Activated CD4-positive, alpha-beta memory T cell treated with anti-CD3 and anti-CD28 coated beads for 36 hours (primary cell): ENCODE data around the gene PDE4B. TPM values are rescaled to one million over a fixed set of nuclear protein-coding genes. Genes with fewer than 3 reads are reported as not detected.

Experiments
- CTCF ChIA-PET: fragments of 350-600 bp; sonication (Branson Sonifier 250); formaldehyde crosslinking; loops from one replicate; lab custom pipeline; 2021; ENCODE audit warnings: antibody characterized with exemption, inconsistent platforms; lab: Charles Lee
- POLR2A ChIA-PET: fragments of 350-600 bp; sonication (Branson Sonifier 250); formaldehyde crosslinking; loops from one replicate; lab custom pipeline; 2021; ENCODE audit warnings: antibody characterized with exemption; lab: Charles Lee
- DNase-seq: peaks from one replicate; pipeline ENCODE4 v3.0.0-alpha.2; 2020
- H3K27ac Mint-ChIP-seq: one replicate; pipeline ENCODE4 v1.8.0; 2021; ENCODE audit warnings: mixed read lengths
- H3K27me3 Mint-ChIP-seq: one replicate; pipeline ENCODE4 v1.8.0; 2021; ENCODE audit warnings: mixed read lengths
- H3K36me3 Mint-ChIP-seq: one replicate; pipeline ENCODE4 v1.8.0; 2021; ENCODE audit warnings: mixed read lengths
- H3K4me1 Mint-ChIP-seq: one replicate; pipeline ENCODE4 v1.8.0; 2021; ENCODE audit warnings: low read depth, mixed read lengths
- H3K4me3 Mint-ChIP-seq: one replicate; pipeline ENCODE4 v1.8.0; 2021; ENCODE audit warnings: mild to moderate bottlenecking, mixed read lengths
- H3K9me3 Mint-ChIP-seq: one replicate; pipeline ENCODE4 v1.8.0; 2021; ENCODE audit warnings: mixed read lengths
- intact Hi-C: fragments of 100-400 bp; cut with micrococcal nuclease; formaldehyde crosslinking; loops from one replicate; pipeline ENCODE4 v1.15.1; 2023
- total RNA-seq, 2 experiments: library from RNA; stranded (reverse); gene quantifications; one replicate each; pipeline ENCODE4 v1.2.3, GENCODE V29; 2021

The PDE4B gene
- total RNA-seq, 2 experiments from 2014 or later = 34.7 to 38.3 TPM

GRCh38 chr1:65983500-65983899, 190.8 kb downstream of the PDE4B start:
- H3K4me3 Mint-ChIP-seq = no peak overlapping the region

GRCh38 chr1:65985393-65986066, 192.8 kb downstream of the PDE4B start:
- no peaks in the 10 kb centered on the region for H3K36me3 Mint-ChIP-seq
- peaks cover 8% of the 10 kb centered on the region for H3K27me3 Mint-ChIP-seq
- H3K4me1 Mint-ChIP-seq = no peaks in the 10 kb centered on the region
- no peak overlapping the region for H3K4me3 Mint-ChIP-seq
- DNase-seq = no peak
- no peak overlapping the region for H3K27ac Mint-ChIP-seq
- ChIA-PET POLR2A (interaction anchor here (0.7 kb wide), 1 partner anchor 78 kb away, joined by 3 read pairs; no protein-coding TSS in a partner anchor), CTCF (interaction anchor here (0.6 to 4.6 kb wide), 2 partner anchors 29 to 257 kb away, joined by 3 to 27 read pairs; no protein-coding TSS in a partner anchor)
- H3K9me3 Mint-ChIP-seq = no peaks in the 10 kb centered on the region
- intact Hi-C loops = no loop called here

More at GRCh38 chr1:65983500-65983899, 190.8 kb downstream of the PDE4B start:
- peaks cover 13% of the 10 kb centered on the region for H3K27me3 Mint-ChIP-seq
- H3K9me3 Mint-ChIP-seq = no peaks in the 10 kb centered on the region
- no peak overlapping the region for H3K27ac Mint-ChIP-seq
- H3K36me3 Mint-ChIP-seq = no peaks in the 10 kb centered on the region
- intact Hi-C loops = no loop called here
- no peaks in the 10 kb centered on the region for H3K4me1 Mint-ChIP-seq
- CTCF ChIA-PET = no interaction called here
- POLR2A ChIA-PET = no interaction called here
- DNase-seq = no peak

- intact Hi-C loops = no loop called here
- ChIA-PET POLR2A (interaction anchor here (0.7 kb wide), 1 partner anchor 78 kb away, joined by 3 read pairs; no protein-coding TSS in a partner anchor), CTCF (interaction anchor here (4.6 kb wide), 1 partner anchor 256 kb away, joined by 27 read pairs; no protein-coding TSS in a partner anchor)
- no peak for DNase-seq
- Mint-ChIP-seq H3K9me3 (no peaks in the 10 kb centered on the region), H3K4me3 (no peak overlapping the region), H3K4me1 (no peaks in the 10 kb centered on the region), H3K27me3 (peaks cover 8% of the 10 kb centered on the region), H3K36me3 (no peaks in the 10 kb centered on the region), H3K27ac (no peak overlapping the region)
Measured at GRCh38 chr1:65986146-65986545, 193.5 kb downstream of the PDE4B start.

GRCh38 chr1:65990161-65990560, 197.5 kb downstream of the PDE4B start:
- ChIA-PET CTCF (interaction anchor here (1.1 to 1.2 kb wide), 2 partner anchors 302 to 456 kb away, joined by 3 read pairs; no protein-coding TSS in a partner anchor), POLR2A (no interaction called here)
- intact Hi-C loops = no loop called here
- Mint-ChIP-seq H3K4me3 (no peak overlapping the region), H3K27ac (no peak overlapping the region), H3K36me3 (no peaks in the 10 kb centered on the region), H3K27me3 (peaks cover 2% of the 10 kb centered on the region), H3K9me3 (no peaks in the 10 kb centered on the region), H3K4me1 (no peaks in the 10 kb centered on the region)
- no peak for DNase-seq

- Mint-ChIP-seq H3K4me3 (no peak overlapping the region), H3K27ac (no peak overlapping the region), H3K27me3 (peaks cover under 1% of the 10 kb centered on the region), H3K4me1 (no peaks in the 10 kb centered on the region), H3K9me3 (no peaks in the 10 kb centered on the region), H3K36me3 (no peaks in the 10 kb centered on the region)
- CTCF ChIA-PET = no interaction called here
- POLR2A ChIA-PET = no interaction called here
- DNase-seq = no peak
- intact Hi-C loops = no loop called here
Measured at GRCh38 chr1:65991694-65992093, 199.0 kb downstream of the PDE4B start.

- Mint-ChIP-seq H3K27me3 (no peaks in the 10 kb centered on the region), H3K27ac (no peak overlapping the region), H3K4me1 (no peaks in the 10 kb centered on the region), H3K9me3 (no peaks in the 10 kb centered on the region), H3K36me3 (no peaks in the 10 kb centered on the region), H3K4me3 (no peak overlapping the region)
- CTCF ChIA-PET = interaction anchor here (0.7 kb wide), 1 partner anchor 250 kb away, joined by 3 read pairs; no protein-coding TSS in a partner anchor
- POLR2A ChIA-PET = no interaction called here
- no peak for DNase-seq
- intact Hi-C loops = no loop called here
Measured at GRCh38 chr1:65992165-65992821, 199.6 kb downstream of the PDE4B start.

- no peak for DNase-seq
- CTCF ChIA-PET = interaction anchor here (0.7 kb wide), 1 partner anchor 250 kb away, joined by 3 read pairs; no protein-coding TSS in a partner anchor
- POLR2A ChIA-PET = no interaction called here
Measured at GRCh38 chr1:65992831-65993271, 200.2 kb downstream of the PDE4B start.

GRCh38 chr1:65994223-65994622, 201.5 kb downstream of the PDE4B start:
- Mint-ChIP-seq H3K27me3 (peaks cover 4% of the 10 kb centered on the region), H3K36me3 (no peaks in the 10 kb centered on the region), H3K27ac (no peak overlapping the region), H3K4me1 (no peaks in the 10 kb centered on the region), H3K9me3 (no peaks in the 10 kb centered on the region), H3K4me3 (no peak overlapping the region)
- no peak for DNase-seq
- CTCF ChIA-PET = interaction anchor here (1.3 to 1.9 kb wide), 2 partner anchors 248 to 249 kb away, joined by 4 read pairs; no protein-coding TSS in a partner anchor
- POLR2A ChIA-PET = no interaction called here
- intact Hi-C loops = no loop called here

More at GRCh38 chr1:65992831-65993271, 200.2 kb downstream of the PDE4B start:
- Mint-ChIP-seq H3K4me3 (no peak overlapping the region), H3K36me3 (no peaks in the 10 kb centered on the region), H3K27ac (no peak overlapping the region), H3K27me3 (peaks cover 4% of the 10 kb centered on the region), H3K9me3 (no peaks in the 10 kb centered on the region), H3K4me1 (no peaks in the 10 kb centered on the region)
- intact Hi-C loops = no loop called here

- Mint-ChIP-seq H3K9me3 (no peaks in the 10 kb centered on the region), H3K27me3 (peaks cover 4% of the 10 kb centered on the region), H3K4me3 (no peak overlapping the region), H3K27ac (no peak overlapping the region), H3K36me3 (no peaks in the 10 kb centered on the region), H3K4me1 (no peaks in the 10 kb centered on the region)
- POLR2A ChIA-PET = no interaction called here
- CTCF ChIA-PET = interaction anchor here (1.3 kb wide), 1 partner anchor 248 kb away, joined by 4 read pairs; no protein-coding TSS in a partner anchor
- intact Hi-C loops = no loop called here
- DNase-seq = no peak
Measured at GRCh38 chr1:65995336-65995735, 202.6 kb downstream of the PDE4B start.

- Mint-ChIP-seq H3K4me1 (no peaks in the 10 kb centered on the region), H3K36me3 (no peaks in the 10 kb centered on the region), H3K4me3 (no peak overlapping the region), H3K27me3 (peaks cover 4% of the 10 kb centered on the region), H3K9me3 (no peaks in the 10 kb centered on the region), H3K27ac (no peak overlapping the region)
- ChIA-PET POLR2A (no interaction called here), CTCF (no interaction called here)
- intact Hi-C loops = no loop called here
- DNase-seq = no peak
Measured at GRCh38 chr1:65995928-65996327, 203.2 kb downstream of the PDE4B start.

GRCh38 chr1:65997693-65998092, 205.0 kb downstream of the PDE4B start:
- no peak overlapping the region for H3K4me3 Mint-ChIP-seq
- intact Hi-C loops = no loop called here
- CTCF ChIA-PET = no interaction called here

More at GRCh38 chr1:65997693-65998092, 205.0 kb downstream of the PDE4B start:
- no peaks in the 10 kb centered on the region for H3K9me3 Mint-ChIP-seq
- no peaks in the 10 kb centered on the region for H3K4me1 Mint-ChIP-seq
- no peaks in the 10 kb centered on the region for H3K36me3 Mint-ChIP-seq
- POLR2A ChIA-PET = no interaction called here
- no peak overlapping the region for H3K27ac Mint-ChIP-seq
- DNase-seq = no peak
- H3K27me3 Mint-ChIP-seq = peaks cover 4% of the 10 kb centered on the region
